ENCODE results near the gene COL25A1.

GRCh38 chr4:109146499-109146898, 156.0 kb downstream of the COL25A1 start:
- TF ChIP-seq CTCF (IDR thresholded peaks at IDR 0.05) (no peak), POLR2A (IDR thresholded peaks at IDR 0.05) (no peak), POLR2AphosphoS5 (IDR thresholded peaks at IDR 0.05) (no peak), EP300 (IDR thresholded peaks at IDR 0.05) (no peak)

Measured in upper lobe of left lung (tissue), 4 donors.